HG03103 (cell line): ENCODE measurements around the gene OR2AT4.

Experiments
- ATAC-seq: cut with Tn5 transposase; IDR thresholded peaks from one replicate; pipeline ENCODE4 v1.9.1; 2021; ENCODE audit warnings: low read depth; ENCODE audit not compliant: unreplicated experiment

Gene OR2AT4

DNA sequence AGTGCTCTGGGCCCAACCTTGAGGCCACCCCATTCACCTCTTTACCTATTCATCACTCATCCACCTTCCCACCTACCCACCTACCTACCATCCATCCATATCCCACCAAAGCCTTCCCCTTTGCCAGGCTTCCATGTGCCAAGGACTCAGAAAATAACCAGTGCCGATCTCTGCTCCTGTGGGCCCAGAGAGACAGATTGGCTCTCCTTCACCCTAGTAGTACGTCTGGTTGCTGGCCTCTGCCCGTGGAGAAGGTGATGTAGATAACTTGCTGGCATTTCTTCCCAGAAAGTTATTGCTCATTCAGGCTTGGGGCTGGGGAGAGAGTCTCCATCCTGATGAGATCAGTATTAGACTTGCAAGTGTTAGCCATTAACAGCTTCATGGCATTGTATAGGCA lies 62.8 kb downstream of the OR2AT4 start:
- ATAC-seq: no peak

DNA sequence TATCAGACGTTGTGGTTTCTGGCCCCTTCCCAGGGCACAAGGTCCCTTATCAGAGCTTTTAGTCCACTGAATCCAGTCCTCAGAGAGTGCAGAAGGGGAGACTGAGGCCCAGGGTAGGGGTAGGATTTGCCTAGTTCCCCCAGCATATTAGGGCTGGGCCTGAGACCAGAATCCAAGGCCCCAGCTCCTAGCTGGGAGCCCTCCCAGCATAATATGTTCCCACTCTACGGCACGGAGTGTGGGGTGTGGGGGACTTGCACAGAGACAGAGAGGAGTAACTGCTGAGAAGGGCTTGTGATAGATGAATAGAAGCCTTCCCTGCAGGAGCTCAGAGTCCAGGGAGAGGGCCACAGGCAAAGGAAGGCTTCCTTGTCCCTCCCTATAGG lies 64.1 kb downstream of the OR2AT4 start:
- ATAC-seq: no peak

DNA sequence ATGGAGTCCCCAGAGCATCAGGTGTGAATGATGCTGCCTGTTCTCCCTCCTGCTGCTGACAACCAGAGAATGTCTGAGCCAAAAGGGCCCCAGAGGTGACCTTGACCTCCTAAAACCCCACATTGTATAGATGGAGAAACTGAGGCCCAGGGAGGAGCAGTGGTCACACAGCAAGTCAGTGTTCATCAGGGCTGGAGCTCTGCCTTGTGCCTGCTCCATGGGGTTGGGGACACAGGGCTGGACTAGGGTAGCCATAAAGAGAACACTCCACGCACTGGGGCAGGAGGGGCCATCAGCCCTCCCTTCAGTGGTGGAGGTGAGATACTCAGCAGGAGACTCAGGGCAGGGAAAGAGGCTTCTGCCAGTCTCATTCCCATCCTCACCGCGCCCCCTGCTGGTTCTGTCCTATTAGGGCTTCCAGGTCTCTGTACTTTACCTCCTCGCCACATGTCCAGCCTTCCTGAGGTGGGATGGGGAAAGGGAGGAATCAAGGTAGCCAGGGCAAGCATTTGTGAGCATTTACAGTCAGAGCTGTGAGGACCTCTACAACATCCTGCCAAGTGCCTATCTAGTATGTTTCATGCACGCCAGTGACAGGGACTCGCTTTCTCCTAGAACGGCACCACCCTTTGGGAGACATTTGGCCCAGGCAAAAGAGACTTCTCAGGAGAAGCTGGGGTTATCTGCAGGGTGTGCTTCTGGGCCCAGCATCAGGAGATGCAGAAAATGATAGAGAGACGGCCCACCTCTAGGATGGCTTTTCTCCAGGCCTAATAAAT lies 64.7 kb downstream of the OR2AT4 start:
- ATAC-seq: no peak
